B cell (primary cell): ENCODE measurements around the gene OCA2. TPM values are rescaled to one million over a fixed set of nuclear protein-coding genes. Genes with fewer than 3 reads are reported as not detected.

Source experiments
- ATAC-seq: fragments of 200-7000 bp; cut with Tn5 transposase; one replicate; pipeline ENCODE4 v1.10.0; 2021; ENCODE audit warnings: low read depth, mild to moderate bottlenecking, moderate number of reproducible peaks, moderate library complexity
- CTCF ChIA-PET: fragments of 350-600 bp; sonication (Branson Sonifier 250); formaldehyde crosslinking; loops from one replicate; lab custom pipeline; 2021; ENCODE audit warnings: antibody characterized with exemption, inconsistent platforms; lab: Charles Lee
- POLR2A ChIA-PET: fragments of 350-600 bp; sonication (Branson Sonifier 250); formaldehyde crosslinking; loops from one replicate; lab custom pipeline; 2021; ENCODE audit warnings: antibody characterized with exemption; lab: Charles Lee
- DNase-seq: peaks from one replicate; pipeline ENCODE4 v3.0.0; 2013
- H2AFZ ChIP-seq: 2 replicates; pipeline ENCODE4 v1.6.1; 2012; ENCODE audit warnings: mild to moderate bottlenecking, low read depth, low read length; ENCODE audit not compliant: insufficient read depth, poor library complexity, severe bottlenecking
- H3K27ac ChIP-seq, 2 donors: 1 replicate in 1 of 2; 2 replicates in 1 of 2; pipeline ENCODE4 v1.5.1; 2012 to 2013; ENCODE audit warnings: low read length in 2 of 2, mild to moderate bottlenecking in 2 of 2, moderate library complexity in 1 of 2
- H3K27me3 ChIP-seq, 4 experiments: fragments of 200-600 bp in 1 of 4; sonication (generic) in 1 of 4; replicated peaks in 1 of 4; 1 replicate in 2 of 4; 2 replicates in 2 of 4; pipeline versions ENCODE4 v1.6.1 to v1.7.0; 2013 to 2016; ENCODE audit warnings: low read length in 3 of 4, mild to moderate bottlenecking in 2 of 4, mixed read lengths in 1 of 4, moderate library complexity in 1 of 4; ENCODE audit not compliant: insufficient read depth in 4 of 4, control insufficient read depth in 3 of 4; ENCODE audit errors: control extremely low read depth in 1 of 4
- H3K36me3 ChIP-seq, 2 experiments: replicated peaks in 1 of 2; 1 replicate in 1 of 2; 2 replicates in 1 of 2; pipeline versions ENCODE4 v1.6.1 to v1.7.1; 2013; ENCODE audit warnings: low read length in 1 of 2; ENCODE audit not compliant: insufficient read depth in 2 of 2, control insufficient read depth in 1 of 2; ENCODE audit errors: control extremely low read depth in 1 of 2, extremely low read depth in 1 of 2
- H3K4me1 ChIP-seq, 2 donors: fragments of 200-600 bp in 1 of 2; sonication (generic) in 1 of 2; 1 replicate in 1 of 2; 2 replicates in 1 of 2; pipeline versions ENCODE4 v1.5.1 to v1.6.1; 2013 to 2017; ENCODE audit warnings: low read length in 2 of 2; ENCODE audit not compliant: control insufficient read depth in 2 of 2, insufficient read depth in 2 of 2
- H3K4me2 ChIP-seq: replicated peaks from 2 replicates; pipeline ENCODE3; 2012; ENCODE audit warnings: mild to moderate bottlenecking, low read depth, low read length; ENCODE audit not compliant: poor library complexity, severe bottlenecking
- H3K4me3 ChIP-seq, 5 experiments: fragments of 200-600 bp in 1 of 5; sonication (generic) in 1 of 5; 1 replicate in 3 of 5; 2 replicates in 2 of 5; pipeline versions ENCODE4 v1.5.1 to v1.7.0; 2011 to 2016; ENCODE audit warnings: low read length in 4 of 5, mild to moderate bottlenecking in 4 of 5, low read depth in 2 of 5, control low read depth in 1 of 5, moderate library complexity in 1 of 5; ENCODE audit not compliant: insufficient read depth in 1 of 5; ENCODE audit errors: control extremely low read depth in 1 of 5, extremely low read depth in 1 of 5
- H3K79me2 ChIP-seq: fragments of 200-600 bp; sonication (generic); one replicate; pipeline ENCODE4 v1.6.0; 2016; ENCODE audit warnings: low read length; ENCODE audit not compliant: control insufficient read depth, insufficient read depth
- H3K9ac ChIP-seq: fragments of 200-600 bp; sonication (generic); 2 replicates; pipeline ENCODE4 v1.6.1; 2017; ENCODE audit warnings: mild to moderate bottlenecking, low read length, moderate library complexity
- H3K9me3 ChIP-seq, 3 donors: one replicate each; pipeline versions ENCODE4 v1.6.1 to v1.7.1; 2013; ENCODE audit warnings: low read length in 2 of 3; ENCODE audit not compliant: control insufficient read depth in 2 of 3, insufficient read depth in 1 of 3; ENCODE audit errors: control extremely low read depth in 1 of 3
- H4K20me1 ChIP-seq: 2 replicates; pipeline ENCODE4 v1.6.0; 2012; ENCODE audit warnings: mild to moderate bottlenecking, low read length; ENCODE audit not compliant: insufficient read depth, control insufficient read depth, poor library complexity, severe bottlenecking
- H3K27ac Mint-ChIP-seq: one replicate; pipeline ENCODE4 v1.8.0; 2021; ENCODE audit warnings: mixed read lengths
- H3K27me3 Mint-ChIP-seq: one replicate; pipeline ENCODE4 v1.8.0; 2021; ENCODE audit warnings: mixed read lengths
- H3K4me1 Mint-ChIP-seq: one replicate; pipeline ENCODE4 v1.8.0; 2021; ENCODE audit warnings: mixed read lengths
- H3K4me3 Mint-ChIP-seq: one replicate; pipeline ENCODE4 v1.8.0; 2021; ENCODE audit warnings: mixed read lengths
- H3K9me3 Mint-ChIP-seq: one replicate; pipeline ENCODE4 v1.8.0; 2022; ENCODE audit warnings: mixed read lengths; ENCODE audit not compliant: insufficient read depth
- EZH2 ChIP-seq: IDR thresholded peaks from 2 replicates; pipeline ENCODE4 v1.6.1; 2012; ENCODE audit warnings: borderline replicate concordance, low read depth, mild to moderate bottlenecking, moderate library complexity, low read length; ENCODE audit not compliant: insufficient read depth, poor library complexity, severe bottlenecking
- WGBS: methylation state at CpG from one replicate; pipeline ENCODE4 v1.1.5; 2013; ENCODE audit warnings: missing lambda C conversion rate; ENCODE audit not compliant: insufficient coverage; 5-methylcytosine and 5-hydroxymethylcytosine counted together
- intact Hi-C: fragments of 100-400 bp; cut with micrococcal nuclease; formaldehyde crosslinking; loops from one replicate; pipeline ENCODE4 v1.10.0; 2022
- polyA plus RNA-seq: library from polyadenylated mRNA; depleted of rRNA; stranded (reverse); fragments of >200 nt; gene quantifications from 2 replicates; pipeline ENCODE4 v1.2.3, GENCODE V29; 2012
- total RNA-seq, 2 donors: library from RNA; stranded (reverse); fragments of 120-200 nt in 1 of 2; gene quantifications; 1 replicate in 1 of 2; 2 replicates in 1 of 2; pipeline versions ENCODE4 v1.2.3 to v1.2.4, GENCODE V29; 2013 to 2022
- TF ChIP-seq, protein P1 (sequence below): fragments of 200-600 bp; IDR thresholded peaks from one replicate; pipeline ENCODE4 v1.8.0; 2022; ENCODE audit warnings: antibody characterized with exemption, mild to moderate bottlenecking

Gene OCA2
- total and polyA plus RNA-seq, 2 donors (not counting 1 experiment from before 2014, with no cell fraction given) = 0.12 TPM; not detected in 1

DNA sequence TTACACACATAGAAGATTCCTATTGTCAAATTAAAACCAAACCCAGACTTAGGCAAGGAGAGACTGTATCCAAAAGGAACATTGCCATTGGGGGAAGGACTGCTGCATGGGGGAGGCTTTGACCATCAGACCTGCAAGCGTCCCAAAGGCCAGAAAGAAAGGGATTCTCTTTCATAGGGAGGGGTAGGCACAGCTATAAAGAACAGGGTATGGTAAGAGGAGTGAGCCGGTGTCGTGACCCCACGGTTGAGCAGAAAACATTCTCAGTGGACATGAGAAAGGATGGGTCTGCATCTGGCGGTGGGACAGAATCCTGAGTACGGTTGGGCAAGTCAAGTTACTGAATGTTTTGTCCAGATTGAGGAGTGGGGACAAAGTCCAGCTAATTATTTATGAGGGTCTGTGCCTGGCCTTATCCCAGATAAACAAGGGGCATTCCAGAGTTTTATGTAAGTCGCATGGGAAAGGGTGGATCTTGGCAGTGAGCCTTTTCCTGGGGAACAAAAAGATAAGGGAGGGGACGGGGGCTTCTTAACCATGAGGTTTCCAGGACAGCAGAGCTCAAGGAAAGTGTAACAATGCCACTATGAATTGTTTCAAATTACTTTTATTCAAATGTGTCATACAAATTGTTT is 357.8 kb downstream of the OCA2 start:
- Mint-ChIP-seq H3K27me3 (no peaks in the 10 kb centered on the region), H3K4me3 (no peak overlapping the region), H3K27ac (no peak overlapping the region), H3K4me1 (no peaks in the 10 kb centered on the region), H3K9me3 (peaks cover 7% of the 10 kb centered on the region)
- Histone ChIP-seq H3K27me3 (no peaks in the 10 kb centered on the region), H3K36me3 (no peaks in the 10 kb centered on the region), H3K4me1 (no peaks in the 10 kb centered on the region), H2AFZ (no peak overlapping the region), H4K20me1 (no peaks in the 10 kb centered on the region), H3K4me2 (no peak overlapping the region), H3K27ac (no peak overlapping the region), H3K9me3 (peaks cover 0 to 13% (median 0%) of the 10 kb centered on the region in 3 donors), H3K4me3 (no peak overlapping the region), H3K9ac (no peak overlapping the region), H3K79me2 (no peaks in the 10 kb centered on the region)
- TF ChIP-seq, protein P1, sequence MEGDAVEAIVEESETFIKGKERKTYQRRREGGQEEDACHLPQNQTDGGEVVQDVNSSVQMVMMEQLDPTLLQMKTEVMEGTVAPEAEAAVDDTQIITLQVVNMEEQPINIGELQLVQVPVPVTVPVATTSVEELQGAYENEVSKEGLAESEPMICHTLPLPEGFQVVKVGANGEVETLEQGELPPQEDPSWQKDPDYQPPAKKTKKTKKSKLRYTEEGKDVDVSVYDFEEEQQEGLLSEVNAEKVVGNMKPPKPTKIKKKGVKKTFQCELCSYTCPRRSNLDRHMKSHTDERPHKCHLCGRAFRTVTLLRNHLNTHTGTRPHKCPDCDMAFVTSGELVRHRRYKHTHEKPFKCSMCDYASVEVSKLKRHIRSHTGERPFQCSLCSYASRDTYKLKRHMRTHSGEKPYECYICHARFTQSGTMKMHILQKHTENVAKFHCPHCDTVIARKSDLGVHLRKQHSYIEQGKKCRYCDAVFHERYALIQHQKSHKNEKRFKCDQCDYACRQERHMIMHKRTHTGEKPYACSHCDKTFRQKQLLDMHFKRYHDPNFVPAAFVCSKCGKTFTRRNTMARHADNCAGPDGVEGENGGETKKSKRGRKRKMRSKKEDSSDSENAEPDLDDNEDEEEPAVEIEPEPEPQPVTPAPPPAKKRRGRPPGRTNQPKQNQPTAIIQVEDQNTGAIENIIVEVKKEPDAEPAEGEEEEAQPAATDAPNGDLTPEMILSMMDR = no peak
- TF ChIP-seq EZH2 = no peak
- CTCF ChIA-PET = no interaction called here
- no peak for DNase-seq
- no peak for ATAC-seq
- POLR2A ChIA-PET = no interaction called here
- intact Hi-C loops = no loop called here
- 92% methylated on average over 7 of the region's 8 CpGs for WGBS

DNA sequence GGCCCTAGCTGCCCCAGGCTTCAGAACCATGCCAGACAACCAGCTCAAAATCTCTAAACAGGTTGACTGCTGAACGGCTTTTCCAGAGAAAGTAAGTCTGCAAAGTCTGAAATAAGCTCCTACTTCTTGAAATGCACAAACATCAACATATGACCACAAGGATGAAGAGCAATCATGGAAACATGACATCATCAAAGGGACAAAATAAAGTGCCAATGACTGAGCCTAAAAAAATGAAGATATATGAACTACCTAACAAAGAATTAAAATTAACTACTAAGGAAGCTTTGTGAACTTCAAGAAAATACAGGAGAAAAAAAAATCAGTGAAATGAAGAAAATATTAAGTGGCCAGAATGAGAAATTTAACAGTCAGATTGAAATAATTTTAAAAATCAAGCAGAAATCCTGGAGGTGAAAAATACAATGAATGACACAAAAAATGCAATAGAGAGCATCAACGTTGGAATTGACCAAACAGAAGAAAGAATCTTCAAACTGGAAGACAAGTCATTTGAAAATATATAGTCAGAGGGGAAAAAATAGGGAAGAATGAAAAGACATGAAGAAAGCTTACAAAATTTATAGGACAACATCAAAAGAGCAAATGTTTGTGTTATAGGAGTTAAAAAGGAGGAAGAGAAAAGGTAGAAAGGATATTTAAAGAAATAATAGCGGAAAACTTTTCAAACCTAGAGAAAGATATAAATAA is 364.2 kb downstream of the OCA2 start:
- WGBS = 71% methylated on average over 1 of the region's 3 CpGs
- H3K4me2 ChIP-seq = no peak overlapping the region

More for the DNA sequence above, 364.2 kb downstream of the OCA2 start:
- Histone ChIP-seq H3K9ac (no peak overlapping the region), H3K36me3 (no peaks in the 10 kb centered on the region), H3K27ac (no peak overlapping the region), H3K9me3 (peaks cover 2 to 23% (median 14%) of the 10 kb centered on the region in 3 donors), H2AFZ (no peak overlapping the region), H4K20me1 (no peaks in the 10 kb centered on the region), H3K79me2 (no peaks in the 10 kb centered on the region), H3K27me3 (no peaks in the 10 kb centered on the region), H3K4me1 (no peaks in the 10 kb centered on the region), H3K4me3 (no peak overlapping the region)
- intact Hi-C loops = no loop called here
- Mint-ChIP-seq H3K27ac (no peak overlapping the region), H3K4me1 (no peaks in the 10 kb centered on the region), H3K27me3 (no peaks in the 10 kb centered on the region), H3K4me3 (no peak overlapping the region), H3K9me3 (peaks cover 17% of the 10 kb centered on the region)
- ChIA-PET CTCF (no interaction called here), POLR2A (no interaction called here)
- no peak for DNase-seq
- no peak for ATAC-seq
- TF ChIP-seq, protein P1 = no peak
- TF ChIP-seq EZH2 = no peak
